CD8-positive, alpha-beta memory T cell (primary cell): ENCODE data around the gene CD300A. TPM values are rescaled to one million over a fixed set of nuclear protein-coding genes. Genes with fewer than 3 reads are reported as not detected.
A peak's percentile ranks its signal among the peaks of the same experiment; 100 is the strongest.

Experiments used
- CTCF ChIA-PET: fragments of 350-600 bp; sonication (Branson Sonifier 250); formaldehyde crosslinking; loops from one replicate; lab custom pipeline; 2021; ENCODE audit warnings: antibody characterized with exemption; lab: Charles Lee
- POLR2A ChIA-PET: fragments of 350-600 bp; sonication (Branson Sonifier 250); formaldehyde crosslinking; loops from one replicate; lab custom pipeline; 2021; ENCODE audit warnings: antibody characterized with exemption; lab: Charles Lee
- DNase-seq, 5 donors: peaks; one replicate each; pipeline versions ENCODE4 v3.0.0 to v3.0.0-alpha.2; 2020 to 2022; ENCODE audit warnings: mixed read lengths in 1 of 5
- H3K27ac ChIP-seq: one replicate; pipeline ENCODE4 v1.7.0; 2013; ENCODE audit warnings: low read depth, mild to moderate bottlenecking, low read length, moderate library complexity
- H3K27me3 ChIP-seq: 2 replicates; pipeline ENCODE4 v1.7.0; 2013; ENCODE audit warnings: low read length, mild to moderate bottlenecking; ENCODE audit not compliant: insufficient read depth, poor library complexity, severe bottlenecking
- H3K36me3 ChIP-seq: 2 replicates; pipeline ENCODE4 v1.7.0; 2013; ENCODE audit warnings: mild to moderate bottlenecking, low read length, moderate library complexity; ENCODE audit not compliant: insufficient read depth
- H3K4me1 ChIP-seq: 2 replicates; pipeline ENCODE4 v1.7.0; 2013; ENCODE audit warnings: mild to moderate bottlenecking, low read length, moderate library complexity; ENCODE audit not compliant: insufficient read depth
- H3K4me3 ChIP-seq: 2 replicates; pipeline ENCODE4 v1.7.0; 2013; ENCODE audit warnings: mild to moderate bottlenecking, low read length
- H3K9me3 ChIP-seq: 2 replicates; pipeline ENCODE4 v1.7.0; 2013; ENCODE audit warnings: mild to moderate bottlenecking, low read length
- H3K27ac Mint-ChIP-seq, 8 donors: one replicate each; pipeline ENCODE4 v1.8.0; 2020 to 2021; ENCODE audit warnings: mixed read lengths in 8 of 8, mild to moderate bottlenecking in 6 of 8, inconsistent platforms in 3 of 8, moderate library complexity in 3 of 8
- H3K27me3 Mint-ChIP-seq, 2 donors: one replicate each; pipeline ENCODE4 v1.8.0; 2020 to 2021; ENCODE audit warnings: mixed read lengths in 2 of 2, mild to moderate bottlenecking in 1 of 2, moderate library complexity in 1 of 2
- H3K36me3 Mint-ChIP-seq, 3 donors: one replicate each; pipeline ENCODE4 v1.8.0; 2020 to 2021; ENCODE audit warnings: mixed read lengths in 3 of 3, inconsistent platforms in 1 of 3, mild to moderate bottlenecking in 1 of 3
- H3K4me1 Mint-ChIP-seq, 3 donors: one replicate each; pipeline ENCODE4 v1.8.0; 2020 to 2021; ENCODE audit warnings: mixed read lengths in 3 of 3, inconsistent platforms in 1 of 3, mild to moderate bottlenecking in 1 of 3
- H3K4me3 Mint-ChIP-seq, 7 donors: one replicate each; pipeline ENCODE4 v1.8.0; 2020 to 2021; ENCODE audit warnings: mixed read lengths in 7 of 7, mild to moderate bottlenecking in 6 of 7, moderate library complexity in 4 of 7, inconsistent platforms in 2 of 7
- H3K9me3 Mint-ChIP-seq, 5 donors: one replicate each; pipeline ENCODE4 v1.8.0; 2020 to 2022; ENCODE audit warnings: mixed read lengths in 5 of 5, mild to moderate bottlenecking in 3 of 5, moderate library complexity in 2 of 5, inconsistent platforms in 1 of 5
- polyA plus RNA-seq: library from polyadenylated mRNA; unstranded; fragments of 300-500 nt; fragmentation: Illumina TruSeq; gene quantifications from one replicate; pipeline ENCODE4 v1.2.3, GENCODE V29; 2021
- total RNA-seq, 2 experiments: library from RNA; stranded (reverse); gene quantifications; one replicate each; pipeline ENCODE4 v1.2.3, GENCODE V29; 2021

CD300A gene
- total and polyA plus RNA-seq, 3 experiments from 2014 or later = 3.1 to 121 (median 3.8) TPM

- Mint-ChIP-seq H3K27me3 (peaks cover 0 to 10% of the 10 kb centered on the region in 2 donors), H3K4me3 (peak overlapping the region in 5 of 7 donors; percentile 28 to 59 (median 41)), H3K36me3 (no peaks in the 10 kb centered on the region), H3K4me1 (peaks cover 35 to 63% (median 38%) of the 10 kb centered on the region in 3 donors), H3K9me3 (no peaks in the 10 kb centered on the region), H3K27ac (peak overlapping the region in 2 of 8 donors; percentile 29 to 58)
- no peaks in the 10 kb centered on the region for H3K27me3 ChIP-seq
- peak overlapping the region; percentile 39 for H3K4me3 ChIP-seq
- no peaks in the 10 kb centered on the region for H3K36me3 ChIP-seq
- peak in 3 of 5 donors; percentile 51 to 61 (median 59) for DNase-seq
- ChIA-PET POLR2A (no interaction called here), CTCF (interaction anchor here (0.5 to 10.9 kb wide), 13 partner anchors 10 to 320 kb away, joined by 3 to 88 read pairs (median 5); no protein-coding TSS in a partner anchor)
- H3K27ac ChIP-seq = peak overlapping the region; percentile 38
- H3K9me3 ChIP-seq = no peaks in the 10 kb centered on the region
- peaks cover 26% of the 10 kb centered on the region for H3K4me1 ChIP-seq
These were observed 12.0 kb upstream of the CD300A start for GRCh38 chr17:74454197-74455024.

DNA sequence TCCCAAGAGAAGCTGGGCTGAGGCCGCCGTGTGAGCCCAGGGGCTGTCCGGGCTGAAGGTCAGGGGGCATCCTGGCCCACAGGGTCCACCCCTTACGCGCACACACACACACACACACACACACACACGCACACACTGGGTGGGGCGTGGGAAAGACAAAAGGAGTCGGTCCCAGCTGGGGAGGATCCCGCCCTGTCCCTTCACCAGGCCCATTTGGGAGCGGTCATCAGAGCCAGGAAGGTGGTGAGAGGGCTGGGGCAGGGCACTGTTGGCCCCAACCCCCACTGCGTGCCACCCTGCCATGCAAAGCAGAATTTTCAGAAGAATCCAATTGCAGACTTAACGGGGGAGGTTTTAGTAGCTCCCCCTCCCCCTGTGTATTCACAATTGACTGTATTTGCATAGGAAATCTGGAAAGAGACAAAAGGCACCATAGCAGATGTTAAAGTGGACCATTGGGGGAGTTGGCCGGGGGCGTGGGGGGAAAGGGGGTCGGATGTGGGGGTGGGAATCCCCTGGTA lies 11.3 kb upstream of the CD300A start:
- Histone ChIP-seq H3K4me1 (peaks cover 26% of the 10 kb centered on the region), H3K9me3 (no peaks in the 10 kb centered on the region), H3K27ac (no peak overlapping the region), H3K27me3 (no peaks in the 10 kb centered on the region), H3K36me3 (no peaks in the 10 kb centered on the region), H3K4me3 (no peak overlapping the region)
- CTCF ChIA-PET = interaction anchor here (1.0 to 10.9 kb wide), 9 partner anchors 17 to 202 kb away, joined by 3 to 88 read pairs (median 6); no protein-coding TSS in a partner anchor
- Mint-ChIP-seq H3K27me3 (peaks cover 0 to 10% of the 10 kb centered on the region in 2 donors), H3K36me3 (no peaks in the 10 kb centered on the region), H3K4me1 (peaks cover 36 to 65% (median 41%) of the 10 kb centered on the region in 3 donors), H3K9me3 (no peaks in the 10 kb centered on the region), H3K4me3 (peak overlapping the region in 2 of 7 donors; percentile 46 to 56), H3K27ac (peak overlapping the region in 1 of 8 donors; percentile 29)
- POLR2A ChIA-PET = no interaction called here
- DNase-seq = no peak

- Histone ChIP-seq H3K9me3 (no peaks in the 10 kb centered on the region), H3K27me3 (no peaks in the 10 kb centered on the region), H3K4me1 (peaks cover 26% of the 10 kb centered on the region), H3K4me3 (no peak overlapping the region), H3K36me3 (no peaks in the 10 kb centered on the region), H3K27ac (no peak overlapping the region)
- Mint-ChIP-seq H3K4me3 (peak overlapping the region in 4 of 7 donors; percentile 5 to 63 (median 34)), H3K9me3 (no peaks in the 10 kb centered on the region), H3K36me3 (no peaks in the 10 kb centered on the region), H3K27ac (peak overlapping the region in 3 of 8 donors; percentile 15 to 55 (median 23)), H3K4me1 (peaks cover 41 to 70% (median 45%) of the 10 kb centered on the region in 3 donors), H3K27me3 (peaks cover 0 to 7% of the 10 kb centered on the region in 2 donors)
- POLR2A ChIA-PET = no interaction called here
- CTCF ChIA-PET = interaction anchor here (1.4 to 10.9 kb wide), 11 partner anchors 10 to 95 kb away, joined by 3 to 88 read pairs (median 9); partner anchors contain the start of genes CD300A and GPR142
- DNase-seq = no peak
These were observed 10.6 kb upstream of the CD300A start for GRCh38 chr17:74455821-74456220.

GRCh38 chr17:74457146-74457819 lies 9.2 kb upstream of the CD300A start:
- POLR2A ChIA-PET = interaction anchor here (1.4 kb wide), 1 partner anchor 78 kb away, joined by 5 read pairs; no protein-coding TSS in a partner anchor
- Mint-ChIP-seq H3K4me3 (peak overlapping the region in 6 of 7 donors; percentile 8 to 61 (median 32)), H3K27me3 (peaks cover 0 to 3% of the 10 kb centered on the region in 2 donors), H3K36me3 (no peaks in the 10 kb centered on the region), H3K9me3 (no peaks in the 10 kb centered on the region), H3K27ac (peak overlapping the region in 4 of 8 donors; percentile 8 to 73 (median 62)), H3K4me1 (peaks cover 51 to 62% (median 54%) of the 10 kb centered on the region in 3 donors)
- peaks cover 40% of the 10 kb centered on the region for H3K4me1 ChIP-seq
- H3K9me3 ChIP-seq = no peaks in the 10 kb centered on the region
- no peak overlapping the region for H3K4me3 ChIP-seq
- no peaks in the 10 kb centered on the region for H3K36me3 ChIP-seq
- CTCF ChIA-PET = interaction anchor here (0.6 to 10.9 kb wide), 26 partner anchors 9 to 255 kb away, joined by 3 to 88 read pairs (median 4); partner anchors contain the start of genes CD300A and GPR142
- peak; percentile 49 to 79 (median 63) for DNase-seq
- H3K27me3 ChIP-seq = no peaks in the 10 kb centered on the region
- H3K27ac ChIP-seq = no peak overlapping the region

DNA sequence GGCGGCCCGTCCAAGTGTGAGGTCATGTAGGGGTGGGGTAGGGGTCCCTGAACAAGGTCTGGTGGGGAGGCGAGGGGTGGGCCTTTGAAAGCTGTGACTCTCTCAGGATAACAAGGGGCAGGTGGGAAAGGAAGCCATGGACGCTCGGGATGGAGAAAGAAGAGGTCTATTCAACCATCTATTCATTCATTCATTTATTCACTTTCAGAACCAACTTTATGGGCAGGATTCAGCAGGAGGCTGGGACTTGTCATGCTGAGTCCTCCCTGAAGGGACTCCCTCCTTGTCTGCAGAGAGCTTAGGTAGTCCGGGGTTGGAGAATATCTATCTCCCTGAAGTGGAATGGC lies 8.6 kb upstream of the CD300A start:
- Mint-ChIP-seq H3K27me3 (peaks cover 0 to 2% of the 10 kb centered on the region in 2 donors), H3K4me3 (peak overlapping the region in 4 of 7 donors; percentile 8 to 53 (median 34)), H3K27ac (peak overlapping the region in 1 of 8 donors; percentile 55), H3K36me3 (no peaks in the 10 kb centered on the region), H3K9me3 (no peaks in the 10 kb centered on the region), H3K4me1 (peaks cover 48 to 57% (median 51%) of the 10 kb centered on the region in 3 donors)
- ChIA-PET CTCF (interaction anchor here (0.6 to 10.9 kb wide), 16 partner anchors 9 to 157 kb away, joined by 3 to 88 read pairs (median 8); partner anchors contain the start of genes CD300A and GPR142), POLR2A (interaction anchor here (1.4 kb wide), 1 partner anchor 78 kb away, joined by 5 read pairs; no protein-coding TSS in a partner anchor)
- H3K36me3 ChIP-seq = no peaks in the 10 kb centered on the region
- peaks cover 42% of the 10 kb centered on the region for H3K4me1 ChIP-seq
- no peak for DNase-seq
- no peak overlapping the region for H3K27ac ChIP-seq
- no peaks in the 10 kb centered on the region for H3K9me3 ChIP-seq
- H3K4me3 ChIP-seq = no peak overlapping the region
- no peaks in the 10 kb centered on the region for H3K27me3 ChIP-seq

DNA sequence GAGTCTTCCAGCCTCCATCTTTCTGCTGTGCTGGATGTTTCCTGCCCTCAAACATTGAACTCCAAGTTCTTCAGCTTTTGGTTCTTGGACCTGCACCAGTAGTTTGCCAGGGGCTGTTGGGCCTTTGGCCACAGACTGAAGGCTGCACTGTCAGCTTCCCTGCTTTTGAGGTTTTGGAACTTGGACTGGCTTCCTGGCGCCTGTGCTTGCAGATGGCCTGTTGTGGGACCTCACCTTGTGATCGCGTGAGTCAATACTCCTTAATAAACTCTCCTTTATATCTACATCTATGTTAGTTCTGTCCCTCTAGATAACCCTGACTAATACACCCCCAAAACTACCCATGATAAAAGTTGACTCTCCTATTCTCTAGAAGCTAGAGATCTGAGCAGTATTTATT lies 7.6 kb upstream of the CD300A start:
- Mint-ChIP-seq H3K4me1 (peaks cover 46 to 60% (median 49%) of the 10 kb centered on the region in 3 donors), H3K27ac (peak overlapping the region in 3 of 8 donors; percentile 27 to 69 (median 47)), H3K36me3 (no peaks in the 10 kb centered on the region), H3K9me3 (no peaks in the 10 kb centered on the region), H3K27me3 (peaks cover 0 to 4% of the 10 kb centered on the region in 2 donors), H3K4me3 (peak overlapping the region in 2 of 7 donors; percentile 9 to 61)
- Histone ChIP-seq H3K36me3 (no peaks in the 10 kb centered on the region), H3K9me3 (no peaks in the 10 kb centered on the region), H3K27me3 (no peaks in the 10 kb centered on the region), H3K4me1 (peaks cover 45% of the 10 kb centered on the region), H3K4me3 (no peak overlapping the region), H3K27ac (no peak overlapping the region)
- ChIA-PET CTCF (interaction anchor here (1.1 to 10.9 kb wide), 5 partner anchors 9 to 158 kb away, joined by 3 to 88 read pairs (median 19); partner anchors contain the start of gene GPR142), POLR2A (no interaction called here)
- DNase-seq = no peak

DNA sequence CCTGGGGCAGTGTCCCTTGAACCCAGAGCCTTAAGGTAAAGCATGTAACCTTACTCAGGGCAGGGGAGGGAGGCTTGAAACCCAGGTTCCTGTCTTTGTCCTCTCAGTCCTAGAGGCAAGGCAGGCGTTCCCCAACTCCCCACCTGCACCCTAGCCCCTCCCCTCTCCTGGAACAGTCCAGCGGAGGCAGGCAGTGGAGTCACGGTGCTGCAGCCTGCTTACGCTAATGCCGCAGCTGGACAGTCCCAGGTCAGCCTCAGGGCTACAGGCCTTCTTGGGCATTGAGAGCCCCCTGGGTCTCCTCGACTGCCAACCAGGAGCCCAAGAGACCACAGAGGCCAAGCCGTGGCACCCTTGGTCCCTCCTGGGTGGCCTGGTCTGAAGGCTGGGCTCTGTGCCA lies 6.8 kb upstream of the CD300A start:
- Histone ChIP-seq H3K36me3 (no peaks in the 10 kb centered on the region), H3K27ac (no peak overlapping the region), H3K27me3 (no peaks in the 10 kb centered on the region), H3K4me1 (peaks cover 47% of the 10 kb centered on the region), H3K4me3 (no peak overlapping the region), H3K9me3 (no peaks in the 10 kb centered on the region)
- POLR2A ChIA-PET = no interaction called here
- Mint-ChIP-seq H3K27ac (peak overlapping the region in 1 of 8 donors; percentile 21), H3K36me3 (no peaks in the 10 kb centered on the region), H3K27me3 (peaks cover 0 to 4% of the 10 kb centered on the region in 2 donors), H3K4me3 (no peak overlapping the region), H3K9me3 (no peaks in the 10 kb centered on the region), H3K4me1 (peaks cover 44 to 60% (median 46%) of the 10 kb centered on the region in 3 donors)
- CTCF ChIA-PET = interaction anchor here (1.1 to 10.9 kb wide), 5 partner anchors 8 to 159 kb away, joined by 3 to 88 read pairs (median 19); partner anchors contain the start of gene GPR142
- DNase-seq = no peak
